NCI-H2227 (cell line): ENCODE data around the gene IL18BP.

Experiments
- DNase-seq: peaks from one replicate; lab custom pipeline; 2025; ENCODE audit not compliant: unreplicated experiment; lab: John Stamatoyannopoulos, UW

The IL18BP gene

GRCh38 chr11:71996517-71996916, 2.2 kb upstream of the IL18BP start:
- no peak for DNase-seq

- no peak for DNase-seq
Measured at GRCh38 chr11:71996946-71997345, 1.8 kb upstream of the IL18BP start.

GRCh38 chr11:71997594-71997993, 1.1 kb upstream of the IL18BP start:
- DNase-seq = no peak

- no peak for DNase-seq
Measured at GRCh38 chr11:71998061-71998460, 648 bp upstream of the IL18BP start.

GRCh38 chr11:71999362-71999761, 653 bp downstream of the IL18BP start:
- no peak for DNase-seq

GRCh38 chr11:71999798-72000197, 1.1 kb downstream of the IL18BP start:
- DNase-seq = no peak

GRCh38 chr11:72000202-72000867, 1.6 kb downstream of the IL18BP start:
- no peak for DNase-seq

GRCh38 chr11:72001285-72001684, 2.6 kb downstream of the IL18BP start:
- no peak for DNase-seq

- no peak for DNase-seq
Measured at GRCh38 chr11:72001834-72002591, 3.3 kb downstream of the IL18BP start.

- no peak for DNase-seq
Measured at GRCh38 chr11:72002841-72003775, 4.4 kb downstream of the IL18BP start.

- DNase-seq = no peak
Measured at GRCh38 chr11:72003776-72004171, 5.1 kb downstream of the IL18BP start.

- no peak for DNase-seq
Measured at GRCh38 chr11:72004515-72005346, 6.0 kb downstream of the IL18BP start.

- DNase-seq = peak; percentile 50
Measured at GRCh38 chr11:72005347-72006260, 6.9 kb downstream of the IL18BP start.

GRCh38 chr11:72006309-72007088, 7.8 kb downstream of the IL18BP start:
- no peak for DNase-seq

- no peak for DNase-seq
Measured at GRCh38 chr11:72007089-72007476, 8.4 kb downstream of the IL18BP start.

GRCh38 chr11:72007587-72007986, 8.9 kb downstream of the IL18BP start:
- DNase-seq = no peak

- DNase-seq = no peak
Measured at GRCh38 chr11:72008728-72009127, 10.0 kb downstream of the IL18BP start.

GRCh38 chr11:72009156-72009555, 10.4 kb downstream of the IL18BP start:
- DNase-seq = no peak
